Embryonic facial prominence (tissue), 1 donor: ENCODE measurements around the gene PIGM.

Experiments used
- DNase-seq: peaks from one replicate; pipeline ENCODE4 v3.0.0-alpha.2; 2016; ENCODE audit errors: extremely low spot score

PIGM gene

GRCh38 chr1:160022330-160023310, 9.2 kb downstream of the PIGM start:
- DNase-seq, result no peak

GRCh38 chr1:160021376-160022074, 10.3 kb downstream of the PIGM start:
- no peak for DNase-seq

- DNase-seq, result no peak
Observed at GRCh38 chr1:160020196-160020595, 11.6 kb downstream of the PIGM start.

- no peak for DNase-seq
Observed at GRCh38 chr1:160018900-160019299, 12.9 kb downstream of the PIGM start.

GRCh38 chr1:160018347-160018746, 13.4 kb downstream of the PIGM start:
- DNase-seq, result no peak

- no peak for DNase-seq
Observed at GRCh38 chr1:160017592-160017991, 14.2 kb downstream of the PIGM start.

- DNase-seq, result no peak
Observed at GRCh38 chr1:160011781-160012180, 20.0 kb downstream of the PIGM start.

- no peak for DNase-seq
Observed at GRCh38 chr1:160009801-160010200, 22.0 kb downstream of the PIGM start.

- no peak for DNase-seq
Observed at GRCh38 chr1:160009081-160009480, 22.7 kb downstream of the PIGM start.

- DNase-seq, result no peak
Observed at GRCh38 chr1:160007577-160008200, 24.1 kb downstream of the PIGM start.

GRCh38 chr1:160006312-160006940, 25.4 kb downstream of the PIGM start:
- DNase-seq, result no peak

GRCh38 chr1:160005070-160005469, 26.7 kb downstream of the PIGM start:
- DNase-seq, result no peak

- DNase-seq, result no peak
Observed at GRCh38 chr1:160004425-160004824, 27.4 kb downstream of the PIGM start.

GRCh38 chr1:160004001-160004400, 27.8 kb downstream of the PIGM start:
- DNase-seq, result no peak

- DNase-seq, result no peak
Observed at GRCh38 chr1:160001440-160001839, 30.4 kb downstream of the PIGM start.

GRCh38 chr1:159999204-159999603, 32.6 kb downstream of the PIGM start:
- no peak for DNase-seq

GRCh38 chr1:159996653-159997052, 35.1 kb downstream of the PIGM start:
- no peak for DNase-seq

- DNase-seq, result no peak
Observed at GRCh38 chr1:159994896-159995295, 36.9 kb downstream of the PIGM start.

GRCh38 chr1:159993911-159994310, 37.9 kb downstream of the PIGM start:
- no peak for DNase-seq

GRCh38 chr1:159992161-159992560, 39.6 kb downstream of the PIGM start:
- DNase-seq, result no peak

- no peak for DNase-seq
Observed at GRCh38 chr1:159991513-159991912, 40.3 kb downstream of the PIGM start.

GRCh38 chr1:159990005-159990404, 41.8 kb downstream of the PIGM start:
- no peak for DNase-seq
